Retinal pigment epithelial cell (primary cell): ENCODE measurements around the gene CX3CR1.

Experiments used
- DNase-seq: peaks from one replicate; pipeline ENCODE4 v3.0.0-alpha.2; 2010; ENCODE audit warnings: low read depth
- H3K4me3 ChIP-seq: 2 replicates; pipeline ENCODE4 v1.5.1; 2011; ENCODE audit warnings: mild to moderate bottlenecking, low read length, control low read depth, moderate library complexity
- CTCF ChIP-seq: conservative IDR thresholded peaks from 2 replicates; pipeline ENCODE4 v1.5.1; 2011; ENCODE audit warnings: low read depth, low read length, control low read depth, inconsistent platforms

Gene CX3CR1

GRCh38 chr3:39275963-39276593 is 3.8 kb downstream of the CX3CR1 start:
- no peak for DNase-seq
- H3K4me3 ChIP-seq, result no peak overlapping the region
- no peak for TF ChIP-seq CTCF

DNA sequence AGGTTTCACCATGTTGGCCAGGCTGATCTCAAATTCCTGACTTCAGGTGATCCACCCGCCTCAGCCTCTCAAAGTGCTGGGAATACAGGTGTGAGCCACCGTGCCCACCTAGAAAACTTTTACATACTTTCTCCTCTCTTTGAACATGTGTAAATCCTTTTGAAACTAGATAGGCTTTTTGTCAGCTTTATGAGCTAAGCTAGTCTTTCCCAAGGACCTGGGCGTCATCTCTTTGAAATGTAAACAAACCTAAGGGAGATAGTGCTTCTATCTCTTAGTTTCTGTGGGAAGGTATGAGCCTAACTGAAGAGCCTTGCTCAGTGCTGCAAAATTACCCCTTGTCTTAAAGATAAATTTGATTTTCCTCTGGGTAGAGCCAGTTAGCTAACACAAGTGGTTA is 4.8 kb downstream of the CX3CR1 start:
- no peak for DNase-seq
- no peak for TF ChIP-seq CTCF
- H3K4me3 ChIP-seq, result no peak overlapping the region

DNA sequence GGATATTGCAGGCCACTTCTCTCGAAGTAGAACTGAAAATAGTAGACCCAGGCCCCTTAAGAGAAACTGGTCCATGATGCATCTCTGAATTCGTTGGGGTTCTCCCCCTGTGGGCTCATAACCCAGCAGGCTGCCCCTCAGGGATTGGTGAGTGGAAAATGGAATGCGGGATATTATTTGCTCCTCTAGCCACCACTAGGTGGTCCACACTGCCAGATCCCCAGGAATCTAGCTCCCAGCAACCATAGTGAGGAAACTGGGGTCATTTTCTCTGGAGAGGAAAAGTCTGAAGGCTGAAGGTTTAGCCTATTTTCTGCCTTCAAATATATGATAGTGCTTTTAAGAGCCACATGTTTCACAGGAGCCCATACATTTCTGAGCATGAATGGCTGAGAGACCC is 6.7 kb downstream of the CX3CR1 start:
- TF ChIP-seq CTCF, result peak; percentile 30
- no peak for DNase-seq

DNA sequence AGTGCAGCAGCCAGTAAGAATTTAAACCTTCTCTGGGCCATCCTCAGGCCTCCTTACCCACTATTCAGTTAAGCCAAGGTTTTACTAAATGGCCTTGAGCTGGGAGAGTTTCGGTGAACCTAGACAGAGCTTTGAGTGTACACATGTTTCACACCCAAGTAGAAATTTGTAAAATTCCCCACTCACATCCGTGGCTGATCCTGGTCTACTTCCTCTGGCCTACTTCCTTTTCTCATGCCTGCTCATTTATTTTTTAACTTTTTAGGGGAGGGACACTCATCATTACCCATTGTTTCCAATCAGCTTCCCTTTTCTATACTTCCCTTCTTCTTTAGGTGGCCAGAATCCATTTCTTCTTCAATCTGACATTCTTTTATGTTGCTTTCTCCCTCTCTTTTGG is 7.6 kb downstream of the CX3CR1 start:
- TF ChIP-seq CTCF, result no peak
- DNase-seq, result no peak
- H3K4me3 ChIP-seq, result no peak overlapping the region

More for the DNA sequence above, 6.7 kb downstream of the CX3CR1 start:
- no peak overlapping the region for H3K4me3 ChIP-seq

DNA sequence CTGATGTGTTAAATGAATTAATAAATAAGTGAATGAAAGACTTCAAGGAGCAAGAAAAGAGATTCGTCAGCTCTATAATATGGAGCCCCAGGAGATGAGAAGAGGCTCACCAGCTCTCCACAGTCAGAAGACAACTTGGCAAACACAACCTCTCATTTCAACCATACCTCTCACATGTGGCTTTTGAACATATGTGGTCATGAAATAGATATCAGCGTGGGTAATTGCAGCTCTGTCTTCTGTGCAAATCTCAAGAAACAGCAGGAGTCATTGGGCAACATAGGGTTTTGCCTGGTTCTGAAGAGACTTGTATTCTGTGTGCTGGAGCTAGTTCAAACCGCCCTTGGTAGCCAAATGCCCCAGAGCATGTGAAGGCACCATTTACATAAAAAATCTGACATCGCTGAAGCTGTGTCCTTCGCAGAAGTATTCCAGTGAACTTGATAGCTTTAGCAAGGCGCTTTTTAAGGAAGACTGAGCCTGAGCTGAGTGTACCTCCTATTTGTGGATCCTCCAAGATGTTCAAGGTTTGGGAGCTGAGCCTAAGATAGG is 8.4 kb downstream of the CX3CR1 start:
- no peak for TF ChIP-seq CTCF
- no peak for DNase-seq
- H3K4me3 ChIP-seq, result no peak overlapping the region

- no peak overlapping the region for H3K4me3 ChIP-seq
- DNase-seq, result no peak
- TF ChIP-seq CTCF, result no peak
Measured at GRCh38 chr3:39269528-39269927, 10.3 kb downstream of the CX3CR1 start.

GRCh38 chr3:39268549-39268900 is 11.3 kb downstream of the CX3CR1 start:
- no peak for DNase-seq
- no peak overlapping the region for H3K4me3 ChIP-seq
- no peak for TF ChIP-seq CTCF
